Dedifferentiated amniotic fluid mesenchymal stem cell (primary cell): Measurements from ENCODE around the gene CST9L.

Experiments used
- DNase-seq: peaks from one replicate; pipeline ENCODE4 v3.0.0-alpha.2; 2016; ENCODE audit errors: extremely low spot score

Gene CST9L

DNA sequence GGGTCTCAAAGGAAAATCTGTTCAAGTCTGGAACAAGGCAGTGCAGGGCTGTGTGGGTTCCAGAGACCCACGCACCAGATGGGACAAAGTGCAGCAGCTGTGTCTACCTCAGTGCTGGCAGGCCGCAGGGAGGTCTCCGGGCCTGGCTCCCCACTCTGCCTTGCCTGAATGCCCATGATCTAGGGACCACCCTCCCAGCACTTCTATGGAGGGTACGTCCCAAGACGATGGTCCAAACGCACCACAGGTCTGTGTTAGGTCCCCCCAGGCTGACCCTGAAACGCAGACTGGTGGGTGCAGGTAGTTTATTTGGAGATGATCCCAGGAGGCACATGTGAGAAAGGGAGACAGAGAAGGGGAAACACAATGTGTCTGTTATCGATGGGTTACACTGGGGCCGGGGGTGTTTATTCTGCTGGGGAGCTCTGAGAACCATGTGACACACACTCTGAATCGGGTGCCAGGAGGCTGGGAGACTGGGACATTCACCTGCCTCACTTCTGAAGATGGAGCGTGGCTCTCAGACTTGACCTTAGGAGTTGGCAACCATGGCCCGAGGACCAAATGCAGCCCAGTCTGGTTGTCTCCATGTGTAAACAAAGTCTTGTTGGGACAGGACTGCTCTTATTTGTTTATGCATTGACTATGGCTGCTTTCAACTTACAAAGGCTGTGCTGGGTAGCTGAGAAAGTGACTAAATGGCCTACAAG, 21.7 kb downstream of the CST9L start:
- DNase-seq, result no peak

DNA sequence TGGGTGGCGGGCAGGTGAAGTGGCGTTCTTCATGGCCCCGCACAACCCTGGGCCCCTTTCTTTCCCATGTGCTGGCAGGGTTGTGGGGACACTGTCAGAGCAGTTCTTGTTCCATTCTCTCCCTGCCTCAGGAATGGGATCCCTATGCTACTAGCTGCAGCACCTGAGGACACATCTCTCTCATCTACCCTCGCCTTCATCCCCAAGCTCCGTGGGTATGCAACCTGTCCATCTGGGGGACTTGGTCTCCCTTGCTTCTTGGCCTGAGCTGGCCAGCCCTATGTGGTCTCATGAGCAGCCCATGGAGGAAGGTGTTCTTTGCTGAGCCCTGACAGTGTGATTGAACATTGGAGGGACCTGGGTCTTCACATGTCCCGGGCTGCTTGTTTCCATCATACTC, 24.2 kb downstream of the CST9L start:
- no peak for DNase-seq

DNA sequence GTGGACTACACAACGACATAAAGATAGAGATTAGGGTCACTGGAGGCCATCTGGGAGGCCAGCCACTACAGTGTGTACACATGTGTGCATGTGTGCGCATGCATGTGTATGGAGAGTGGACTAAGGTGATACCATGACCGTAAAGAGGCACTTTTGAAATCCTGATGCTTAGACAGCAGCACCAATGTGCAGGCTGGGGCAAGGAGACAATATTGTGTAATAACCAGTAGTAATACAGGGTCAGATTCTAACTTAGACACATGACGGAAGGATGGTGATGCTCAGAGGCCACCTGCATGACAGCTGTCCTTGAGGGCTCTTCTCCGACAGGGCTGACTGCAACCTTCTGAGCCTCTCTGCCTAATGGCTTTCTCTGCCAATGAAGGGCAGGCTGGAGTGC, 25.5 kb downstream of the CST9L start:
- DNase-seq, result no peak

DNA sequence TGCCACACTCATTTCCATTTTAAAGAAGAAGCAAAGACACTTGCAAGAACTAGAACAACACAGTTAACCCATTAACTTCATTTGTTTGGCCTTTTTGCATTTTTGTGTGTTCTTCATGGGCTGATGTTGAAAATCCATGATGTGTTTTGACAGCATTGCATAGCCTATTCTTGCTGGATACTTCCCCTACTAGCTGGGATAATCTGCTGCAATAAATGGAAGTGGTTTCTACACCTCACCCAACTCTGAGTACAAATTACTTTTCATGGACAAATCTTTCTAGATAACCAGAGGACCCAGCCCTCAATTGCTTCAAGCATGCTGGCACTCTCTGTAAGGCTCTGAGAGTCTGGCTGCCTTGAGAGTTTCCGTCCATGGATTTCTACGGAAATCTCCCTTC, 26.5 kb downstream of the CST9L start:
- DNase-seq, result no peak

DNA sequence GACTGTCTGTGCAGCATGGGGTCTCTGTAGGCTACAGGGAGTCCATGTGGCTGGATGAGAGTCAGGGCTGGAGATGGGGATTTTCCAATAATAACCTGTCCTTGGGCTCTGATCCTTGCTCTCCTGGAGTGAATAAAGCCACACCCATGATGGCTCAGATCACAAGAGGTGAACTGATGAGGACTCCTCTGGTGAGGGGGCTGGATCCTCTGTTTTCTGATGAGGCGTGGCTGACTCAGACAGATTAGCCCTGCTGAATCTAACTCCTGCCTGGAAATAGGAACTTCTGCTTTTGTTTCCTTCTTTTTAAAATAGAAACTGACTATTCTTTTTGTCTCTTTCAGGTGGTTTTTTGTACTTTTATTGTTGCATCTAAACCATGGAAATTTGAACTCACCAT, 27.0 kb downstream of the CST9L start:
- no peak for DNase-seq

DNA sequence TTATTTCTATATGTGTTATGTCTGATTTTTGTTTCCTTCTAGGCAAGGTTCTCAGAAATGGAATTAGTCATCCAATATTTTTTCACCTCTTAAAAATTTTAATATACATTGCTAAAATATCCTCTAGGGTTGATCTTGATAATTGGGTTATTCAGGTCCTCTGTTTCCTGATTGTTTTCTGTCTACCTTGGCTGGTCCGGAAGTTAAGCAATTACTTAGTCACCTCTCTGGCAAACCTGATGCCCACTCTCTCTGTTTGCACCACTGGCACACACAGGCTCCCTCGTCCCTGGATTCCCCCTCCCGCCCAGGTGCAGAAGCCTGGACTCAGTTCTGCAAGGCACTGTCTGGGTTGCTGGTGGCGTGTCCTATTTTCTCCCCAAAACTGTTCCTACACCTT, 27.7 kb downstream of the CST9L start:
- DNase-seq, result no peak

DNA sequence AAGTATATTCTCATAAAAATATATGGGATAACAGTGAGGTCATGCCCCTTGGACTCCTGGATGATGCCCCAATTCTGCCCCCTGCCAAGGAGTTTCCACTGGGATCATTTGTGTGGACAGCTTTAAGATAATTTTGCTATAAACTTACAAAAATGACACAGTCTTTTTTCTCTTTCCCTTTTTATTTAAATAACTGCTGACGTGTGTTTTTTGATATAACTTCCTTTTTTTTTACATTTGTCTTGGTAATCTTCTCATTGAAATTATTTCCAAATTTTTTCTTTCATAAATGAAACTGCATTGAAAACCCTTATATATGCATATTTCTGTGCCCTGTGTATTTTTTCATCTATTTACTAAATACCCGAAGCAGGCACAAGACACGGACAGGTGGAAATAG, 31.3 kb downstream of the CST9L start:
- no peak for DNase-seq

DNA sequence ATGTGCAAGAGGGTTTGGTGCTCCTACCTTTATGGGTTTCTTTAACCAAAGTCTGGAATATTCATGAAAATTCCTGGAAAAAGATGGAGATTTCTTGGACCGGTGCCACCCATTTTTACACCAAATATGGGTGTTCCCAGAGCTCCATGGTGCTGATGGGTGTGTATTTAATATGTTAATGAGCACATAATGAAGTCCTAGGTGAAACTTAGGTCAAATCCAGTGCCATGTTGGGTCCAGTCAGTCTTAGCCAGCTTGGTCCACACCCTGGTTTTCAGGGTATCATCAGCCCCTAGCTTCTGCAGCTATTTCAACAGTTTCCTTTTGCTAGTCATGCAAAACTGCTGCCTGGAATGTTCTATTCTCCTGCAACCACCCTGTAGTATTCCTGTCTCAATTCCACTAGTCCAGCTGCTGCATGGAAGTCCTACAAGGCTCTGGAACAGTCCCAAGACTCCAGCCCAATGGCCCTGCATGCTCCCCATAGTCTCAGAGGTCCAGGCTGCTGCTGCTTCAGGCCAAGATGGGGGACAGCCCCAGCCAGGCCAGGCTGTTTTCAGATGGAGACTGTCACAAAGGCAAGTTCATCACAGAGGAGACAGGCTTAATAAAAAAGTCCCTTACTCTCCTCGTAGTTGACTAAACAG, 31.8 kb downstream of the CST9L start:
- no peak for DNase-seq

DNA sequence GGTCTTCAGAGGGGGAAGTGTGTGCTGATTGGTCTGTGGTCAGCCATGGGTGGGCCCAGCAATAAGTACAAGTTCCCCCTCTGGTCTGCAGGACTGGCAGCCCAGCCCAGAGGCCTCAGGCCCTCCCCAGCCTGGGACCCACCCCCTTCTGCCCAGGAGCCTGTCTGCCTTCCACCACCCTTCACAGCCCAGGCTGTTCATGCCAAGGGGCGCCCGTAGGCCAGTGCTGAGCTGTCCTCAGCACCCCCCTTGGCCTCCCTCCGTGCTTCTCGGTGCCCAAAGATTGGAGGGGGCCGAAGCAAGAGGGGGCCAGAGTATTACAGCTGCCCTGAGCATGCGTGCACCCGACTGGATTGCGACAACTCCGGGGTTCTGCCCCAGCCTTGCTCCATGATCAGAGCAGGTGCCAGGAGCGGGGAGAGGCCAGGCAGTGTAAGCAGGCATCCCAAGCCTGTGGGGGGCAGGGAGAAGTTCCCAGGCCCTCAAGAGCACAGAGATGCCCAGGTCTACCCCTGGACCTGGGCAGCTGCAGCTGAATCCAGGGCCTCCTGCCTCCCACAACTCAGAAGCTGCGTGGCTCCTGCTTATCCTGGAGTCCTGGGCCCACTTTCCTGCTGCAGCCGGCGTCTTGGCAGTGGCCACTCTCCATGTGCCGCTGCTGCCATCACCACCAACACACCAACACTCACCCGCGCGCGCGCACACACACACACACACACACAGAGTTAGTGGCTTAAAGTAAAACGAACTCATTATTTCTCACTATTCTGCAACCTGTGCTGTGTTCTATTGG, 33.3 kb downstream of the CST9L start:
- no peak for DNase-seq

DNA sequence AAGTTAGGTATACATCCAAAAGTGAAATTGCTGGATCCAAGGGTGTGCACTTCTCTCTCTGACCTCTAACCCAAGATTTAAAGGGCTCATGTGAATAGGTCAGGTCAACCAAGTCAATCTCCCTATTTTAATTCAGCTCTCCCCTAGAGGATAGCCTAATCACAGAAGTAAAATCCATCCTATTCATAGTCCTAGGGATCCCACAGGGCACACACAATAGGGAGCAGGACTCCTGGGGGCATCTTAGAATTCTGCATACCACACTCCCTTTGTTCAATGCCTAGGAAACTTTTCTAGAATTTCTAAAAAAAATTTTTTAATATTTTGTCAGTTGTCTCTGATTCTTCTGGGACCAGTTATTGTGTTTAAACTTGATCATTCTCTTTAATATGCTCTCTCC, 35.1 kb downstream of the CST9L start:
- DNase-seq, result no peak

DNA sequence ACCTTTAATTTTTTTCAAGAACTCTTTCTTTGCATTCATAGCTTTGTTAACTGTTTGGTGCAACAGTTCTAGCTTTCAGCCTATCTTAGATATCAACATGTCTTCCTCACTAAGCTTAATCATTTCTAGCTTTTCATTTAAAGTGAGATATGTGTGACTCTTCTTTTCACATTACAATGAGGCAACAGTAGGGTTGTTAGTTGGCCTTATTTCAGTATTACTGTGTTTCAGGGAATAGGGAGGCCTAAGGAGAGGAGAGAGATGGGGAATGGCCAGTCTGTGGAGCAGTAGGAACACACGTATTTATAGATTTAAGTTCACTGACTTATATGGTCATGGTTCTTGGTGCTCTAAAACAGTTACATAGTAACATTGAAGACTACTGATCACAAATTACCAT, 35.8 kb downstream of the CST9L start:
- DNase-seq, result no peak

DNA sequence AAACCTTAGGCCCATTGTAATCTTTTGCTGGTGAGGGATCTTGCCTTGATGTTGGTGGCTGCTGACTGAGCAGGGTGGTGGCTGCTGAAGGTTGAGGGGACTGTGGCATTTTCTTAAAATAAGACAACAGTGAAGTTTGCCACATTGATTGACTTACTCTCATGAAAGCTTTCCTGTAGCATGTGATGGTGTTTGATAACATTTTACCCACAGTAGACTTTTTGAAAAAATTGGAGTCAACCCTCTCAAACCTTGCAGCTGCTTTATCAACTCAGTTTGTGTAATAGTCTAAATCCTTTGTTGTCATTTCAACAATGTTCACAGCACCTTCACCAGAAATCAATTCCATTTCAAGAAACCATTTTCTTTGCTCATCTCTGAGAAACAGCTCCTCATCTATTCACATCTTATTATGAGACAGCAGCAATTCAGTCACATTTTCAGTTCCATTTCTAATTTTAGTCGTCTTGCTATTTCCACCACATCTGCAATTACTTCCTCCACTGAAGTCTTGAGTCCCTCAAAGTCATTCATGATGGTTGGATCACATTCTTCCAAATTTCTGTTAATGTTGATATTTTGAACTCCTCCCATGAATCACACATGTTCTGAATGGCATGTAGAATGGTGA, 37.2 kb downstream of the CST9L start:
- DNase-seq, result no peak

DNA sequence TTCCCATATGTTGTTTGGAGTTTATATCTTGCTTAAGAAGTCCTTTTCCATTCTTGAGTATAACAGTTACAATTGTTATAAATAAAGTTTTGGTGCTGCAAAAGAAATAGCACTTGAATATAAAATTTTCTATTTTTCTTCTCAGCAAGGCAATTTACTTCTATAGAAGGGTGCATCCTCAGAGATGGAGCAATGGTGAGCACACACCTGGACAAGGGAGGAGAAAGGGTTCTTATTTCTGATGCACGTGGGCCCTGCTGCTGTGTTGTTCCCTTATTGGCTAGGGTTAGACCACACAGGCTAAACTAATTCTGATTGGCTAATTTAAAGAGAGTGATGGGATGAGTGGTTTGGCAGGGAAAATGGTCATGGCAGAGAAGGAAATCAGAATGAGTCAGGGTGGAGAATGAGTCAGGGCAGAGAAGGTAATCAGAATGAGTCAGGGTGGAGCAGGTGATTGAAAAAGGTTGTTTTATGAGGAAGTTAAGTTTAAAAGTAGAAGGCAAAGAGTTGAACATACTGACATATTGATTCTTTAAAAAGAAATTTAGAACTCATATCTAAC, 39.3 kb downstream of the CST9L start:
- no peak for DNase-seq

DNA sequence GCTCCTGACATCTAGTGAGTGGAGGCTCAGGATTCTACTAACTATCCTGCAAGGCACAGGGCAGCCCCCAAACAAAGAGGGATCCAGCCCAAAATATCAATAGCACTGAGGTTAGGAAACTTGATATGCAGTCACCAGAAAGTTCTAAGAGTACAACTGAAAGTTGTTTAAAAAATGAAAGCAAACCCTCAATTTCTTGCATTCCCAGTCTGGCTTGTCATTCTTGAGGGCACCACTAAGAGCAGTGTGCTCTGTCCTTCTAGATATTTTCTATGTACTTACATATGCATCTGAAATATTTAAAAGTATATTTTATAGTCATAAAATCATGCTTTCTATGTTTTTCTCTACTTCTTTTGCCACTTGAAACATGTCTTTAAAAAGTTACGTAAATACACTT, 41.4 kb downstream of the CST9L start:
- no peak for DNase-seq

DNA sequence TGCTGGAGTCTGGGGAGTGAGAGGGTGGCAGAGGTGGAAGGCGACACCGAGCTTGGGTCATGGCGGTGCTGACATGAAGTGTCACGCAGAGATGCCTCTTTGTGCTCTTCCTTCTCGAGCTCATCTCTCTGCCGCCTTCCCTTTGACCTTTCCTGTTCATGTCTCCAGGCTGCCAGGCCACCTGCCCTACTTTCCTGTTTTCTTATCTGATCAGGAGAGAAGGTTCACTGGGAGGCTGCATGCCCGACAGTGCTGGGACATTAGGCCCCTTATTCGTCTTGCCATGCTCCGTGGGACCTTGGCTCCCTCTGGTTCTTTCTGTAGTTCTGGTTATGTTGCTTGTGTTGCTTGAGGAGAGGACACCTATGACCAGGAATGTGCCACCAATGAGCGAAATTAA, 44.1 kb downstream of the CST9L start:
- DNase-seq, result no peak

DNA sequence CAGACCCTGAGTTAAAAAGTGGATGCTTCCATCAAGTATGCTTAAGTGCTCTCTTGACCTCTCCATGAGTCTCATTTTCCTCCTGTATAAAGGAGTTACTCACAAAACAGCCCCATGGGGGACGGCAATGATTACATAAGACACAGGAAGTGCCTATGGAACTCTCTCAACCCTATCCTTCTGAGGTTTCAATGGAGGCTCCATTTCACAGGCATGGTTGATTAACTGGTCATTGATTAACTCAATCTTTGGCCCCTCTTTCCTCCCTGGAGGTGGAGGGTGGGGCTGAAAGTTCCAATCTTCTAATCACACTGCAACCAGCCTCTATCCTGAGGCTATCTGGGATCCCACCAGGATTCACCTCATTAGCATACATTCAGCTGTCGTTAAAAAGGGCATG, 48.1 kb downstream of the CST9L start:
- no peak for DNase-seq

DNA sequence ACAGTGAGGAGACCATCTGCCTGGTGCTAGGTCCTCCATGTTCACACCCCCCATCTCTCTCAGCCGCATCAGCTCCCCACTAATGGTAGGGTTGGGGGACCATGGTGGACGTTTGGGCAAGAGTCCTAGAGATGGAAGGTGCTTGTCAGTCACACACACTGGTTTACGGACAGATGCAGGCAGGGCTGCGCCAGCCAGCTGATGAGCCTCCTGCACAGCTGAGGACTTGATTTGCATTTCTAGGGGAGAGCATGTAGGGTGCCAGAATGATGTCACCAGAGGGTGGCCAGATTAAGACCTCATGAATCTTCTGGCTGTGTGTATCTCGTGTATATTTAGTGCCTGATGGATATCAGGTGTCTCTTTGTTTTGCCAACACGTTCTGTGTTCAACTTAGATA, 48.7 kb downstream of the CST9L start:
- no peak for DNase-seq

DNA sequence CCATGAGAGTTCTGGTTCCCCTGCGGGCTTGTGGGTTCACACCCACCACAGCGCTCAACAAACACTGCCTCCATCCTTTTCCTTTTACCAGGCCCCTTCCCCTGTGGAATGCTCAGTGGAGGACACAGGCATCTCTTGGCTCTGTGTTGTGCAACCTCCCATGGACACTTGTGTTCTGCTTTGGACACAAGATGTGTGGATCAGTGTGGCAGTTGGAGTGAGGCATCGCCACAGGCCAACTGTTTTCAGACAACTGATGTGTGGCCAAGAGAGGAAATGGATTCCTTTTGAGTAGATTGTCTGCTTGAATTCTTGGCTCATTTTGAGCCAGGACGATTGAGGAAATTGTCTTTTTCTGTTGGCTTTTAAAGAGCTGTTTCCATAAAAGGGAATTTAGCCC, 50.6 kb downstream of the CST9L start:
- DNase-seq, result no peak

DNA sequence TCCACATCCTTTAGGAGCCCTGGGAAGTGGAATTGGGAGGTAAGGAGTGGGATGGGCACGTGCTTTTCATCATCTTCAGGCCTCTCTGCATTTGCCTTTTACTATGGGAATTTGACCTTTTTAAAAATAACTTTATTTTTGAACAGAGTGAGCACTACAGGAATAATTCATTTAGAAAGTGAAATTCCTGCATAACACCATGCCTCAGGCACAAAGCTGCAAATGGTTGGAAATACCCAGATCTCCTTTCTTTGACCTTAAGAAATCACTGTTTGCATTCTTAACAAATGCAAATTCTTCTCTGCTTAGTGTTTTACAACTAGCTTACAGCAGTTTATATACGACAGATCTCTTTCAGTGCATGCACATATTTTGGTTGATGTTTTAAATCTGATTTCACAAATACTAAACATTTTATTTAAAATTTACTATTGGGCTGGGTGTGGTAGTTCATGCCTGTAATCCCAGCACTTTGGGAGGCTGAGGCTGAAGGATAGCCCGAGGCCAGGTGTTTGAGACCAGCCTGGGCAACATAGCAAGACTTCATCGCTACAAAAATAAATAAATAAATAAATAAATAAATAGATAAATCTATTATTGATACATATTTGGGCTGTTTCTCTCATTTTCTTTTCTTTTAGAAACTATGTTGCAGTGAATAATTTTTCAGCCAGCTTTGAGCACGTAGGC, 52.9 kb downstream of the CST9L start:
- DNase-seq, result peak; percentile 86

DNA sequence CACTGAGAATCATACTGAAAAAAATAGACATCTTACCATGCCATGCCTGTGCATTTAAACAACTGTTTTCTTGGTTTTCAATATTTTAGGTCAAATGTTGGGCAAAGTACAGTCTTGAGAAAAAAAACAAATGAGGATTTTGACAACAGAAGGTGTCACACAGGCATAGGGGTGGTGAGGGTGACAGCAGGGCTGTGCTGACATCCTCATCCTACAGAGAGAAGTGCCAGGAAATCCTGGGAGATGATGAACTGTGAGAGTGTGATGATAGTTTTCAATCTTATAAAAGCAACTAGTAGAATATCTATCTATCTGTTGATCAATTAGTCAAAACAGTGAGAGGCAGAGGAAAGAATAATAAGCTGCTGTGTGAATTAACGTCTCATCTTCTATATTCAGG, 53.4 kb downstream of the CST9L start:
- no peak for DNase-seq
